HEK293T (cell line): ENCODE results near the gene RFXAP.

Source experiments
- ARNT ChIP-seq: fragments of 450-650 bp; IDR thresholded peaks from 2 replicates; pipeline ENCODE4 v1.6.1; 2017; ENCODE audit warnings: mild to moderate bottlenecking
- BHLHE40 ChIP-seq: fragments of 450-650 bp; IDR thresholded peaks from 2 replicates; pipeline ENCODE4 v1.6.1; 2016; ENCODE audit warnings: mild to moderate bottlenecking, moderate library complexity, borderline replicate concordance
- ELF4 ChIP-seq: fragments of 450-650 bp; IDR thresholded peaks from 2 replicates; pipeline ENCODE4 v1.6.1; 2017; ENCODE audit warnings: antibody characterized with exemption
- FOXA1 ChIP-seq: fragments of 450-650 bp; IDR thresholded peaks from 2 replicates; pipeline ENCODE4 v1.6.1; 2016; ENCODE audit warnings: mild to moderate bottlenecking
- FOXM1 ChIP-seq: fragments of 450-650 bp; IDR thresholded peaks from 2 replicates; pipeline ENCODE4 v1.6.1; 2017; ENCODE audit warnings: mild to moderate bottlenecking, borderline replicate concordance
- L3MBTL2 ChIP-seq: fragments of 450-650 bp; conservative IDR thresholded peaks from 2 replicates; pipeline ENCODE4 v1.6.1; 2016; ENCODE audit warnings: mild to moderate bottlenecking
- NFRKB ChIP-seq: fragments of 450-650 bp; IDR thresholded peaks from 2 replicates; pipeline ENCODE4 v1.6.1; 2016; ENCODE audit warnings: mild to moderate bottlenecking, moderate library complexity
- SP1 ChIP-seq: fragments of 450-650 bp; IDR thresholded peaks from 2 replicates; pipeline ENCODE4 v1.6.1; 2017
- TARDBP ChIP-seq: fragments of 450-650 bp; IDR thresholded peaks from 2 replicates; pipeline ENCODE4 v1.6.1; 2016
- TF ChIP-seq, protein P1 (sequence below): fragments of 450-650 bp; IDR thresholded peaks from 2 replicates; pipeline ENCODE4 v1.6.1; 2016

- TF ChIP-seq, protein P1, sequence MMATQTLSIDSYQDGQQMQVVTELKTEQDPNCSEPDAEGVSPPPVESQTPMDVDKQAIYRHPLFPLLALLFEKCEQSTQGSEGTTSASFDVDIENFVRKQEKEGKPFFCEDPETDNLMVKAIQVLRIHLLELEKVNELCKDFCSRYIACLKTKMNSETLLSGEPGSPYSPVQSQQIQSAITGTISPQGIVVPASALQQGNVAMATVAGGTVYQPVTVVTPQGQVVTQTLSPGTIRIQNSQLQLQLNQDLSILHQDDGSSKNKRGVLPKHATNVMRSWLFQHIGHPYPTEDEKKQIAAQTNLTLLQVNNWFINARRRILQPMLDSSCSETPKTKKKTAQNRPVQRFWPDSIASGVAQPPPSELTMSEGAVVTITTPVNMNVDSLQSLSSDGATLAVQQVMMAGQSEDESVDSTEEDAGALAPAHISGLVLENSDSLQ = no peak
- TF ChIP-seq FOXA1 (no peak), L3MBTL2 (no peak), FOXM1 (no peak), SP1 (no peak), BHLHE40 (no peak), NFRKB (no peak), ARNT (no peak), ELF4 (no peak), TARDBP (no peak)
These were observed 21.8 kb downstream of the RFXAP start for GRCh38 chr13:36840718-36841250.
